GM19463 (cell line): ENCODE results near the gene PLXDC1.

Source experiments
- ATAC-seq: cut with Tn5 transposase; IDR thresholded peaks from one replicate; pipeline ENCODE4 v1.9.1; 2021; ENCODE audit warnings: mild to moderate bottlenecking, moderate library complexity; ENCODE audit not compliant: unreplicated experiment

The PLXDC1 gene

DNA sequence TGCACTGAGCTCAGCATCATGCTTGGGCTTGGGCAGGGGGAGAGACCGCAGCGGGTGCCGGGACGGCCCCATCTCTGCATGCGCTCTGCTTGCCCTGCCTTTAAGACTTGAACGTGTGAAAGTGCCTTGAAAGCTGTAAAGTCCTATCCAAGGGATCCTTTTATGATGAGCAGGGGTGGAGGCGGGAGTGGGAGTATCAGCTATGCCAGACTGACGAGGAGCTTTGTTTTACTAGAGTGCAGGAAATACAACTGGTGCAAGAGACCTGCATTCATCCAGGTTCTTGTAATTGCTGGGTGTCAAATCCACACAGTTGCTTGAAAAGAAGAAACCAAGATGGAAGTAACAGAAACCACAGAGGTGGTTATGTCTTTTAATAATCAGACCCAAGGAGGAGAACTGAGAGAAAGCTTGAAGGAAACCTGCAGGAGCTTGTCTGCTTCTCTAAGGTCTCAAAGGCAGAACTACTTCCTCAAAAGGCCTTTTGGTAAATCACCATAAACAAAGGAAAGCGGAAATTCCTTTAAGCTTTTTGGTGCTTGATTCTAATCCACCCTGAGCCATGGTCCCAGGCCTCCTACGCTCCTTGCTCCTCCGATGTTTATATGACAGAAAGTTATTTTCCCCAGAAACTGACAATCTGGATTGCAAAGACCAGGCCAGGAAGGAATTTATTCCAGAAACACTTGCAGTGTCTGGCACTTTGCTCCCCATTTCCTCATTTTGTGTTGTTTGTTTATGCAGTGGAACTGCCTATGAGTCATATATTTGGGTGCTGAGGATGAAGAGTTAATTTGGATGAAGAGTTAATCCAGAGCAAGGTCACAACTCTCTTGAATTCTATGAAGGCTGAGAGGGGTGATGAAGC, 132.9 kb downstream of the PLXDC1 start:
- ATAC-seq, result no peak

DNA sequence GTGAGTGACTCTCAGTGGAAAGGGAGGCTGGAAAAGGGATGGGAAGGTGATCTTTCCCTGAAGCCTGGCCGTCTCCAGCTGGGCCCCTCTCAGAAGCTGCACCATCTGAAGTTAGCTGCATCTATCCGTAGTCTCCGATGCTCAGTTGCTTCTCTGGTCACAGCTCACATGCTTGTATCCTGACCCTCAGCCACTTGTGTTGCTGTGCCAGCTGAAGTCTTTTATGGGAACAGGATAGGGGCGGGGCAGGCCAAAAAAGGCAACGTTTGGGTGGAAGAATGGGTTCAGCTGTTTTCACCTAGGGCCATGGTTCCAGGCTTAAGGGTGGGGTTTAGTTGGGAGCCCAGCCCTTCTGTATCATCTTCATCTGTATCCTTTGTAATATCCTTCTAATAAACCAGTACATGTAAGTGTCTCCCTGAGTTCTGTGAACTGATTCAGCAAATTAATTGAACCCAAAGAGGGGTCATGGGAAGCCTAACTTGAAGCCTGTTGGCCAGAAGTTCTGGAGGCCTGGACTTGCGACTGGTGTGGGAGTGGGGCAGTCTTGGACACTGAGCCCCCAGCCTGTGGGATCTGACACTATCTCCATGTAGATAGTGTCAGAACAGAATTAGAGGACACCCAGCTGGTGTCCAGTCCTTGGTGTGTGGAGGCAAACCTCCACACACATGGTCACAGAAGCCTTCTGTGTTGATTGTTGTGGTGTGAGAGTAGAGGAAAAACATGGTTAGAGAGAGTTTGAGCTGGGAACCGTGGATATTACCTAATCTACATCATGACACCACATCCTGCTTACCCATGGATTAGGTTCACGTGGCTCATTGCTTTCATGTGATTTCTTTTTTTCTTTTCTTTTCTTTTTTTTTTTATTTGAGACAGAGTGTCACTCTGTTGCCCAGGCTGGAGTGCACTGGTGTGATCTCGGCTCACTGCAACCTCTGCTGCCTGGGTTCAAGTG, 135.0 kb downstream of the PLXDC1 start:
- no peak for ATAC-seq

DNA sequence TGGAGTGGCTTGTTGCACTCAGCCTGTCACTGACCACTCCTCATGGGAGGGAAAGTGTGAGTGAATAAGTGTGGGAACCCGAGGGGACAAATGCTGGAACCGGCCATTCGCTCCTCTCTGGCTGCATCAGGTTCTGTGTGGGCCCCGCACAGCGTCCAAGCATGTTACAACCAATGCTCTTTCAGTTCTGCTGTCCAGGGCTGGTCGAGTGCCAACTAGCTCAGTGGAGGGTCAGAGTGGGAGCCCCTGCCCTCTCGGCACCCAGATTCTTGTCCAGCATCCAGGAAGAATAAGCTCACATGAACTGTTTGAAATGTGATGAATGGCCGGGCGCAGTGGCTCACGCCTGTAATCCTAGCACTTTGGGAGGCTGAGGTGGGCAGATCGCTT, 135.9 kb downstream of the PLXDC1 start:
- no peak for ATAC-seq

DNA sequence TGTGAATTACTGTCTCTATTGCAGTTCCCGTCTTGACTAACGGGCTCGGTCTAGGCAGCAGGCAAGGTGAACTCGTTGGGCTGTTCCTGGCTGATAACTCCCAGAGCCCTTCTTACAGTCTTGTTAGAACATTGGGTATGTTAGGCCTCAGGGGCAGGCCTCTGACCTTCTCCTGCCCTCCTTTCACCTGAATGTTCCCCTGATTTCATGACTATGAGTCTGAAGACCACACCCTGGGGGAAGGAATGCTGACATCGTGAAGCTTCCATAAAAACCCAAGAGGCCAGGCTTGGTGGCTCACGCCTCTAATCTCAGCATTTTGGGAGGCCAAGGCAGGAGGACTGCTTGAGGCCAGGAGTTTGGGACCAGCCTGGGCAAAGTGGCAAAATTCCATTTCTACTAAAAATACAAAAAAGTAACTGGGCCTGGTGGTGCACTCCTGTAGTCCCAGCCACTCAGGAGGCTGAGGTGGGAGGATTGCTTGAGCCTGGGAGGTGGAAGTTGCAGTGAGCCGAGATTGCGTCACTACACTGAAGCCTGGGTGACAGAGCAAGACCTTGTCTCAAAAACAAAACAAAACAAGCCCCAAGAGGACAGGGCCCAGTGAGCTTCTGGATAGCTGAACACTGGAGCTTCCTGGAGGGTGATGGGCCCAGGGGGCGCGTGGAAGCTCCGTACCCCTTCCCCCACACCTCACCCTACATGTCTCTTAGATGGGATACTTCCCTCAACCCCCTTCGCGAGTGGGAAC, 136.5 kb downstream of the PLXDC1 start:
- no peak for ATAC-seq

DNA sequence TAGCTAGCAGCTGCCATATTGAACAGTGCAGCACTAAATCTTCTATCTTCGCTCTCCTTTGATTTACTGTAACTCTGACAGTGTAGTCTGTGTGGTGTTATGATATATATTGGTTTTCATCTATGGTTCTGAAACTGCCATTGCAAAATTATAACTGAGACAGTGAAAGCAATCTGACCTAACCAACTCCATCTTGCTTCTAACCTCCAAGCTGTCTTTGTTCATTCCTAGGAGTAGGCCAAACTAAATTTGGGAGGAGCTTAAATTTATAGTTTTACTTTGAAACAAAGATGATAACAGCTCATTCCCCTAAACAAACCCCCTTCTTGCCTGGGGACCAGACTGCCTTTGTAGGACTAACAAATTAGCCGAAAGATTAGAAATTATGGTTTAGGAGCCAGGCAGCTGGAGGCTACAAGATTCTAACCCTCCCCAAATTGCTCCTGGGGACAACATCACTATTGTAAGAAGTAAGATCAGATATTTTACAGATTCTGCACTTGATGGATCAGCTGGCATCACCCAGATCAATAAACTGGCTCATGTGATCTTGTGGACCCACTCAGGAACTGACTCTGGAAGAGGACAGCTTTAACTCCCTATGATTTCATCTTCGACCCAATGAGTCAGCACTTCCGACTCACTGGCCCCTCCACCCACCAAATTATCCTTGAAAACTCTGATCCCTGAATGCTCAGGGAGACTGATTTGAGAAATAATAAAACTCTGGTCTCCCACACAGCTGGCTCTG, 137.2 kb downstream of the PLXDC1 start:
- no peak for ATAC-seq
